Muscle of leg (tissue), 11 donors: ENCODE data around the gene RNF225. TPM values are rescaled to one million over a fixed set of nuclear protein-coding genes. Genes with fewer than 3 reads are reported as not detected.
"Not testable (repeated sequence)": the region's sequence is repeated elsewhere in the genome, so short reads cannot be mapped to it uniquely, and the experiment has no call there.

ENCODE experiments used
- DNase-seq: peaks from one replicate; pipeline ENCODE4 v3.0.0; 2013
- H3K27ac ChIP-seq: one replicate; pipeline ENCODE4 v1.5.1; 2013; ENCODE audit warnings: mild to moderate bottlenecking, low read length, control low read depth
- H3K27me3 ChIP-seq: one replicate; pipeline ENCODE4 v1.6.1; 2013; ENCODE audit warnings: low read length; ENCODE audit not compliant: control insufficient read depth, insufficient read depth
- H3K36me3 ChIP-seq: one replicate; pipeline ENCODE4 v1.6.1; 2013; ENCODE audit warnings: low read length; ENCODE audit not compliant: control insufficient read depth, insufficient read depth
- H3K4me1 ChIP-seq: one replicate; pipeline ENCODE4 v1.6.1; 2013; ENCODE audit warnings: low read length; ENCODE audit not compliant: control insufficient read depth, insufficient read depth
- H3K4me3 ChIP-seq: one replicate; pipeline ENCODE4 v1.5.1; 2013; ENCODE audit warnings: low read length, control low read depth
- H3K9me3 ChIP-seq: replicated peaks from 2 replicates; pipeline ENCODE4 v1.6.1; 2013; ENCODE audit warnings: low read depth, low read length; ENCODE audit not compliant: control insufficient read depth
- WGBS: methylation state at CpG from one replicate; pipeline ENCODE4 v1.1.5; 2013; ENCODE audit warnings: missing lambda C conversion rate; ENCODE audit not compliant: insufficient coverage; 5-methylcytosine and 5-hydroxymethylcytosine counted together
- polyA plus RNA-seq, 8 donors: library from polyadenylated mRNA; unstranded; fragments of 120-200 nt; gene quantifications; one replicate each; pipeline versions ENCODE4 v1.2.1 to v1.2.3, GENCODE V29; 2013; ENCODE audit warnings: inconsistent platforms in 1 of 8, low replicate concordance in 1 of 8; ENCODE audit not compliant: insufficient read length in 8 of 8, insufficient read depth in 1 of 8
- total RNA-seq: library from RNA; stranded (reverse); fragments of 120-200 nt; gene quantifications from one replicate; pipeline ENCODE4 v1.2.4, GENCODE V29; 2013

The RNF225 gene
- total and polyA plus RNA-seq, 9 donors: 0.20 TPM; not detected in 8

DNA sequence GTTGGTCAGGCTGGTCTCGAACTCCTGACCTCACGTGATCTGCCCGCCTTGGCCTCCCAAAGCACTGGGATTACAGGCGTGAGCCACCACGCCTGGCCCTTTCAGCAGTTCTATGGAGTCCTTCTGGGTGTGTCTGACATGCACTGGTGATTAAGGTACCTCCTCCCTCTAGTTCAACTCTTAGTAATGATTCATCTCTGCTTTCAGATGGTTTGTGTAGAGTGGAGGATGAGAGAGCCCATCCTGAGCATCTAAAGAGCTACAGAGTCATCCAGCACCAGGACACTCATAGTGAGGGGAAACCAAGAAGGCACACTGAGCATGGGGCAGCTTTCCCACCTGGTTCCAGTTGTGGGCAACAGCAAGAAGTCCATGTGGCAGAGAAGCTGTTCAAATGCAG is 21.1 kb downstream of the RNF225 start:
- no peaks in the 10 kb centered on the region for H3K27me3 ChIP-seq
- H3K9me3 ChIP-seq: peaks cover 21% of the 10 kb centered on the region
- no peak for DNase-seq
- no peaks in the 10 kb centered on the region for H3K4me1 ChIP-seq
- no peak overlapping the region for H3K4me3 ChIP-seq
- H3K27ac ChIP-seq: no peak overlapping the region
- peaks cover 44% of the 10 kb centered on the region for H3K36me3 ChIP-seq
- WGBS: 100% methylated on average over 5 of the region's 5 CpGs

GRCh38 chr19:58417071-58417470 is 21.6 kb downstream of the RNF225 start:
- no peaks in the 10 kb centered on the region for H3K27me3 ChIP-seq
- WGBS: 96% methylated on average over 3 of the region's 7 CpGs
- H3K4me3 ChIP-seq: no peak overlapping the region
- no peak overlapping the region for H3K27ac ChIP-seq
- H3K4me1 ChIP-seq: no peaks in the 10 kb centered on the region
- peaks cover 21% of the 10 kb centered on the region for H3K9me3 ChIP-seq
- DNase-seq: no peak
- peaks cover 44% of the 10 kb centered on the region for H3K36me3 ChIP-seq

DNA sequence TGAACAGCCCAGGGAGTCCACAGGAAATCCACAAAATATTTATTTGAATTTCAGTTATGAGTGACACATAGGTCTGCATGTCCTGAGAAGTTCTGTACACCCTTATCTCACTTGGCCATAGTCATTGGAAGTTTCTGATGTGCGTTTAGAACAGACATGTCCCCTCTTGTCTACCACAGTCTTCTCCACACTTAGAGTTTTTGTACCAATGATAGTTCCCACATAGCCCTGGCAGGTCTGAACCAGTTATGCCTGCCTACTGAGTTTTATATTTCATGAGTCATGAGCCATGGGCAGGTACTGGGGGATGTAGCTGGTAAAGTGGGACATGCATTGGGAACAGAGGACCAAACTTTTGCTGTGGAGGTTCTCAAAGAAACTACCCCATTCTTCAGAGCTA is 33.2 kb downstream of the RNF225 start:
- Histone ChIP-seq H3K27ac (no peak overlapping the region), H3K4me1 (no peaks in the 10 kb centered on the region), H3K9me3 (peaks cover 70% of the 10 kb centered on the region), H3K4me3 (no peak overlapping the region), H3K36me3 (peaks cover 18% of the 10 kb centered on the region), H3K27me3 (no peaks in the 10 kb centered on the region)
- DNase-seq: no peak
- no CpG with 5 or more reads among the region's 1 CpG for WGBS

- Histone ChIP-seq H3K4me1 (no peaks in the 10 kb centered on the region), H3K27me3 (no peaks in the 10 kb centered on the region), H3K9me3 (peaks cover 82% of the 10 kb centered on the region), H3K27ac (no peak overlapping the region), H3K4me3 (no peak overlapping the region), H3K36me3 (peaks cover 30% of the 10 kb centered on the region)
- no peak for DNase-seq
These were observed 34.3 kb downstream of the RNF225 start for GRCh38 chr19:58429745-58430144.

GRCh38 chr19:58434217-58434616 is 38.8 kb downstream of the RNF225 start:
- Histone ChIP-seq H3K27ac (no peak overlapping the region), H3K9me3 (peaks cover 86% of the 10 kb centered on the region), H3K36me3 (peaks cover 57% of the 10 kb centered on the region), H3K4me1 (peaks cover 2% of the 10 kb centered on the region), H3K27me3 (no peaks in the 10 kb centered on the region), H3K4me3 (no peak overlapping the region)
- no peak for DNase-seq
- WGBS: 100% methylated on average over 1 of the region's 2 CpGs

- Histone ChIP-seq H3K27me3 (peaks cover 5% of the 10 kb centered on the region), H3K4me1 (peaks cover 14% of the 10 kb centered on the region), H3K9me3 (peaks cover 36% of the 10 kb centered on the region), H3K4me3 (peak within 1 kb of the TSS; percentile 73), H3K36me3 (peaks cover 26% of the 10 kb centered on the region), H3K27ac (peak within 1 kb of the TSS; percentile 83)
- WGBS: 6% methylated on average over 59 of the region's 59 CpGs
- peak; percentile 100 for DNase-seq
These were observed 44.4 kb downstream of the RNF225 start, which contains the start of gene ZNF132 for GRCh38 chr19:58439576-58440554. ZNF132 (minus strand) TSS chr19:58440153; CDS start chr19:58439821, 332 bp downstream.

- Histone ChIP-seq H3K4me1 (peaks cover 14% of the 10 kb centered on the region), H3K27ac (peak overlapping the region; percentile 83), H3K36me3 (peaks cover 20% of the 10 kb centered on the region), H3K9me3 (peaks cover 30% of the 10 kb centered on the region), H3K27me3 (peaks cover 9% of the 10 kb centered on the region), H3K4me3 (peak overlapping the region; percentile 73)
- peak; percentile 31 for DNase-seq
- 11% methylated on average over 25 of the region's 31 CpGs for WGBS
These were observed 45.1 kb downstream of the RNF225 start for GRCh38 chr19:58440556-58440955.

DNA sequence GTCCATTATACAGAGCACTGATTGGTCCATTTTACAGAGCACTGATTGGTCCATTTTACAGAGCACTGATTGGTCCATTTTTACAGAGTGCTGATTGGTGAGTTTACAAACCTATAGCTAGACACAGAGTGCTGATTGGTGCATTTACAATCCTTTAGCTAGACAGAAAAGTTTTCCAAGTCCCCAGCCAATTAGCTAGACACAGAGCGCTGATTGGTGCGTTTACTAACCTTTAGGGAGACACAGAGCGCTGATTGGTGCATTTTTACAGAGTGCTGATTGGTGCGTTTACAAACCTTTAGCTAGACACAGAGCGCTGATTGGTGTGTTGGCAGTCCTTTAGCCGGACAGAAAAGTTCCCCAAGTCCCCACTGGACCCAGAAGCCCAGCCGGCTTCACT is 47.5 kb downstream of the RNF225 start:
- WGBS: 87% methylated on average over 7 of the region's 7 CpGs
- DNase-seq, H3K4me3 ChIP-seq, H3K27me3 ChIP-seq, H3K36me3 ChIP-seq, H3K27ac ChIP-seq: not testable (repeated sequence)
- H3K9me3 ChIP-seq: peaks cover 10% of the 10 kb centered on the region
- peaks cover 14% of the 10 kb centered on the region for H3K4me1 ChIP-seq

Other genes with a start within 250 kb of the RNF225 start
- 19.0 TPM for gene ZNF329, start 244.9 kb upstream of the RNF225 start, total RNA-seq
- 10 to 100 TPM in 7 of 8 donors, 1 to 10 TPM in 1; 9.8 to 13.6 (median 12.4) TPM for gene ZNF329, start 244.9 kb upstream of the RNF225 start, polyA plus RNA-seq
- gene ZNF274, start 212.6 kb upstream of the RNF225 start, total RNA-seq: 10.0 TPM
- 10 to 100 TPM in 1 of 8 donors, 1 to 10 TPM in 7; 8.0 to 10.7 (median 8.8) TPM for gene ZNF274, start 212.6 kb upstream of the RNF225 start, polyA plus RNA-seq
- 24.2 TPM for gene ZNF544, start 166.7 kb upstream of the RNF225 start, total RNA-seq
- 10 to 100 TPM; 13.2 to 22.6 (median 15.7) TPM for gene ZNF544, start 166.7 kb upstream of the RNF225 start, polyA plus RNA-seq
- 5.7 TPM for gene ZNF8, start 116.7 kb upstream of the RNF225 start, total RNA-seq
- 1 to 10 TPM; 2.6 to 5.9 (median 4.4) TPM for gene ZNF8, start 116.7 kb upstream of the RNF225 start, polyA plus RNA-seq
- 30.5 TPM for gene ERVK3-1, start 90.3 kb upstream of the RNF225 start, total RNA-seq
- gene ERVK3-1, start 90.3 kb upstream of the RNF225 start, polyA plus RNA-seq: 10 to 100 TPM; 28.8 to 37.1 (median 32.4) TPM
- 2.7 TPM for gene ZSCAN22, start 68.7 kb upstream of the RNF225 start, total RNA-seq
- gene ZSCAN22, start 68.7 kb upstream of the RNF225 start, polyA plus RNA-seq: 1 to 10 TPM; 2.4 to 3.4 (median 3.2) TPM
- 10.8 TPM for gene A1BG, start 42.2 kb upstream of the RNF225 start, total RNA-seq
- gene A1BG, start 42.2 kb upstream of the RNF225 start, polyA plus RNA-seq: 1 to 10 TPM; 2.4 to 5.0 (median 4.2) TPM
- gene ZNF497, start 32.9 kb upstream of the RNF225 start, total RNA-seq: 2.2 TPM
- 1 to 10 TPM; 1.8 to 3.2 (median 2.7) TPM for gene ZNF497, start 32.9 kb upstream of the RNF225 start, polyA plus RNA-seq
- 1.0 TPM for gene ZNF837, start 14.6 kb upstream of the RNF225 start, total RNA-seq
- 1 to 10 TPM; 1.1 to 2.3 (median 1.8) TPM for gene ZNF837, start 14.6 kb upstream of the RNF225 start, polyA plus RNA-seq
- gene RPS5, start 8.4 kb upstream of the RNF225 start, total RNA-seq: 2,401 TPM
- gene RPS5, start 8.4 kb upstream of the RNF225 start, polyA plus RNA-seq: 1,000 to 10,000 TPM; 1,523 to 1,956 (median 1,735) TPM
- gene ZNF584, start 13.0 kb downstream of the RNF225 start, total RNA-seq: 7.9 TPM
- 1 to 10 TPM; 4.7 to 7.8 (median 6.2) TPM for gene ZNF584, start 13.0 kb downstream of the RNF225 start, polyA plus RNA-seq
- gene ZNF132, start 44.5 kb downstream of the RNF225 start, total RNA-seq: 9.5 TPM
- 1 to 10 TPM; 3.0 to 5.6 (median 4.7) TPM for gene ZNF132, start 44.5 kb downstream of the RNF225 start, polyA plus RNA-seq
- gene ZNF324B, start 56.0 kb downstream of the RNF225 start, total RNA-seq: 5.7 TPM
- gene ZNF324B, start 56.0 kb downstream of the RNF225 start, polyA plus RNA-seq: 1 to 10 TPM; 2.7 to 4.7 (median 3.9) TPM
- gene ZNF324, start 71.4 kb downstream of the RNF225 start, total RNA-seq: 7.3 TPM
- gene ZNF324, start 71.4 kb downstream of the RNF225 start, polyA plus RNA-seq: 1 to 10 TPM; 4.8 to 6.4 (median 5.6) TPM
- gene ZNF446, start 80.7 kb downstream of the RNF225 start, total RNA-seq: 7.8 TPM
- 1 to 10 TPM; 6.5 to 9.8 (median 7.8) TPM for gene ZNF446, start 80.7 kb downstream of the RNF225 start, polyA plus RNA-seq
- gene SLC27A5, start 116.3 kb downstream of the RNF225 start, total RNA-seq: 5.7 TPM
- 1 to 10 TPM; 2.5 to 4.6 (median 3.9) TPM for gene SLC27A5, start 116.3 kb downstream of the RNF225 start, polyA plus RNA-seq
- gene ZBTB45, start 124.2 kb downstream of the RNF225 start, total RNA-seq: 3.0 TPM
- gene ZBTB45, start 124.2 kb downstream of the RNF225 start, polyA plus RNA-seq: 10 to 100 TPM in 6 of 8 donors, 1 to 10 TPM in 2; 9.2 to 12.4 (median 10.5) TPM
- gene TRIM28, start 148.4 kb downstream of the RNF225 start, total RNA-seq: 213 TPM
- 100 to 1,000 TPM; 297 to 466 (median 390) TPM for gene TRIM28, start 148.4 kb downstream of the RNF225 start, polyA plus RNA-seq
- gene CHMP2A, start 159.4 kb downstream of the RNF225 start, total RNA-seq: 60.8 TPM
- gene CHMP2A, start 159.4 kb downstream of the RNF225 start, polyA plus RNA-seq: 10 to 100 TPM; 71.0 to 83.3 (median 77.3) TPM
- 30.6 TPM for gene UBE2M, start 163.0 kb downstream of the RNF225 start, total RNA-seq
- gene UBE2M, start 163.0 kb downstream of the RNF225 start, polyA plus RNA-seq: 10 to 100 TPM; 65.3 to 71.8 (median 67.3) TPM
- 10.3 TPM for gene MZF1, start 177.7 kb downstream of the RNF225 start, total RNA-seq
- gene MZF1, start 177.7 kb downstream of the RNF225 start, polyA plus RNA-seq: 10 to 100 TPM in 7 of 8 donors, 1 to 10 TPM in 1; 8.1 to 21.4 (median 17.4) TPM